ENCODE data around the gene DLG4. TPM values are rescaled to one million over a fixed set of nuclear protein-coding genes. Genes with fewer than 3 reads are reported as not detected.

Gene DLG4
- total RNA-seq, 1 donor: 11.9 TPM

GRCh38 chr17:7240375-7240774 lies 20.7 kb upstream of the DLG4 start:
- H3K4me3 ChIP-seq (ENCODE audit: low read depth, low read length): peak overlapping the region; percentile 99
- TF ChIP-seq CTCF (IDR thresholded peaks at IDR 0.05; ENCODE audit: insufficient read depth, low read length): no peak

GRCh38 chr17:7239091-7240027 lies 19.7 kb upstream of the DLG4 start, which contains the start of gene PHF23:
Gene PHF23 (minus strand): TSS chr17:7239457. CDS start chr17:7239279, 178 bp downstream.
- peak; percentile 99 for DNase-seq (ENCODE audit: low read depth)
- TF ChIP-seq CTCF (IDR thresholded peaks at IDR 0.05; ENCODE audit: insufficient read depth, low read length): no peak
- H3K4me3 ChIP-seq (ENCODE audit: low read depth, low read length): peak within 1 kb of the TSS; percentile 99

More at GRCh38 chr17:7240375-7240774, 20.7 kb upstream of the DLG4 start:
- DNase-seq (ENCODE audit: low read depth): no peak

- TF ChIP-seq CTCF (IDR thresholded peaks at IDR 0.05; ENCODE audit: insufficient read depth, low read length): no peak
- no peak for DNase-seq (ENCODE audit: low read depth)
- peak overlapping the region; percentile 89 for H3K4me3 ChIP-seq (ENCODE audit: low read depth, low read length)
Observed at GRCh38 chr17:7238420-7239090, 18.9 kb upstream of the DLG4 start.

GRCh38 chr17:7237761-7238419 lies 18.3 kb upstream of the DLG4 start:
- DNase-seq (ENCODE audit: low read depth): peak; percentile 54
- no peak for TF ChIP-seq CTCF (IDR thresholded peaks at IDR 0.05; ENCODE audit: insufficient read depth, low read length)
- peak overlapping the region; percentile 89 for H3K4me3 ChIP-seq (ENCODE audit: low read depth, low read length)

GRCh38 chr17:7237266-7237760 lies 17.7 kb upstream of the DLG4 start:
- H3K4me3 ChIP-seq (ENCODE audit: low read depth, low read length): peak overlapping the region; percentile 89
- no peak for DNase-seq (ENCODE audit: low read depth)
- no peak for TF ChIP-seq CTCF (IDR thresholded peaks at IDR 0.05; ENCODE audit: insufficient read depth, low read length)

- TF ChIP-seq CTCF (IDR thresholded peaks at IDR 0.05; ENCODE audit: insufficient read depth, low read length): no peak
- peak overlapping the region; percentile 89 for H3K4me3 ChIP-seq (ENCODE audit: low read depth, low read length)
- no peak for DNase-seq (ENCODE audit: low read depth)
Observed at GRCh38 chr17:7236808-7237207, 17.2 kb upstream of the DLG4 start.

Data from fibroblast of the aortic adventitia (primary cell).